ENCODE data around the gene SNX19. TPM values are rescaled to one million over a fixed set of nuclear protein-coding genes. Genes with fewer than 3 reads are reported as not detected.

Gene SNX19
- total RNA-seq, 1 donor from 2014 or later = 45.6 TPM

DNA sequence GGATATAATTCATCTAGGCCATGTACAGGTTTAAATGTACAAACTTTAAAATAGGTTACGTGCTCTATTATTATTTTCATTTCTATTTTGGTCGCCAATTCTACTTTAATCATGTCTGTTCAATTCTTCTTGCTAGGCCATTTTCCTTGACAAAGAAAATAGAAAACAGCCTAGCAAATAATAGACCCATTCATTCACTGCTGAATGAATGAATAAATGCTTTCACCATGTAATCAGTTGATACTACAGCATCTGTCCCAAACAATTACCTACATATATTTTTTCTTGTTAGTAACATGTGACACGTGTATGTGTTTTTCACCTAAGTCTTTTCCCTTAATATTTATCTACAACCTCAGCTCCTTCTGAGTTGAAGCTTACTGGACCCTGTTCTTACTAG, 27.5 kb downstream of the SNX19 start:
- no peak overlapping the region for H3K4me2 ChIP-seq (ENCODE audit: low read length)
- H3K27ac Mint-ChIP-seq (ENCODE audit: unreplicated experiment) = no peak overlapping the region
- peaks cover 16% of the 10 kb centered on the region for H3K36me3 Mint-ChIP-seq (ENCODE audit: low read depth, unreplicated experiment)
- FAIRE-seq (no peak), DNase-seq (ENCODE audit: low read depth) (no peak)
- H2AFZ ChIP-seq (ENCODE audit: low read depth, low read length) = no peak overlapping the region
- peaks cover 3% of the 10 kb centered on the region for H4K20me1 ChIP-seq (ENCODE audit: insufficient read depth, low read length)
- peaks cover 5% of the 10 kb centered on the region for H3K4me1 Mint-ChIP-seq (ENCODE audit: low read depth, unreplicated experiment)
- no peak overlapping the region for H3K4me3 Mint-ChIP-seq (ENCODE audit: unreplicated experiment)
- no peaks in the 10 kb centered on the region for H3K27me3 Mint-ChIP-seq (ENCODE audit: low read depth, unreplicated experiment)
- H3K27me3 ChIP-seq (ENCODE audit: insufficient read depth, low read length) = no peaks in the 10 kb centered on the region
- peaks cover 17% of the 10 kb centered on the region for H3K36me3 ChIP-seq (ENCODE audit: insufficient read depth, low read length)
- H3K27ac ChIP-seq (ENCODE audit: low read depth, low read length) = no peak overlapping the region
- peaks cover 9% of the 10 kb centered on the region for H3K4me1 ChIP-seq (ENCODE audit: insufficient read depth, low read length)
- H3K4me3 ChIP-seq (ENCODE audit: insufficient read depth, low read depth, low read length) = no peak overlapping the region
- no peaks in the 10 kb centered on the region for H3K79me2 ChIP-seq (ENCODE audit: insufficient read depth, low read length)
- TF ChIP-seq, protein P1, sequence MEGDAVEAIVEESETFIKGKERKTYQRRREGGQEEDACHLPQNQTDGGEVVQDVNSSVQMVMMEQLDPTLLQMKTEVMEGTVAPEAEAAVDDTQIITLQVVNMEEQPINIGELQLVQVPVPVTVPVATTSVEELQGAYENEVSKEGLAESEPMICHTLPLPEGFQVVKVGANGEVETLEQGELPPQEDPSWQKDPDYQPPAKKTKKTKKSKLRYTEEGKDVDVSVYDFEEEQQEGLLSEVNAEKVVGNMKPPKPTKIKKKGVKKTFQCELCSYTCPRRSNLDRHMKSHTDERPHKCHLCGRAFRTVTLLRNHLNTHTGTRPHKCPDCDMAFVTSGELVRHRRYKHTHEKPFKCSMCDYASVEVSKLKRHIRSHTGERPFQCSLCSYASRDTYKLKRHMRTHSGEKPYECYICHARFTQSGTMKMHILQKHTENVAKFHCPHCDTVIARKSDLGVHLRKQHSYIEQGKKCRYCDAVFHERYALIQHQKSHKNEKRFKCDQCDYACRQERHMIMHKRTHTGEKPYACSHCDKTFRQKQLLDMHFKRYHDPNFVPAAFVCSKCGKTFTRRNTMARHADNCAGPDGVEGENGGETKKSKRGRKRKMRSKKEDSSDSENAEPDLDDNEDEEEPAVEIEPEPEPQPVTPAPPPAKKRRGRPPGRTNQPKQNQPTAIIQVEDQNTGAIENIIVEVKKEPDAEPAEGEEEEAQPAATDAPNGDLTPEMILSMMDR (IDR thresholded peaks at IDR 0.05; ENCODE audit: insufficient read depth, low read depth, low read length) = no peak
- TF ChIP-seq EZH2 (IDR thresholded peaks at IDR 0.05; ENCODE audit: insufficient read depth, low read length) = no peak
- H3K9me3 ChIP-seq (ENCODE audit: insufficient read depth, low read depth, low read length) = no peaks in the 10 kb centered on the region
- no peak overlapping the region for H3K9ac ChIP-seq (ENCODE audit: low read length)
- H3K9me3 Mint-ChIP-seq (ENCODE audit: unreplicated experiment) = no peaks in the 10 kb centered on the region

DNA sequence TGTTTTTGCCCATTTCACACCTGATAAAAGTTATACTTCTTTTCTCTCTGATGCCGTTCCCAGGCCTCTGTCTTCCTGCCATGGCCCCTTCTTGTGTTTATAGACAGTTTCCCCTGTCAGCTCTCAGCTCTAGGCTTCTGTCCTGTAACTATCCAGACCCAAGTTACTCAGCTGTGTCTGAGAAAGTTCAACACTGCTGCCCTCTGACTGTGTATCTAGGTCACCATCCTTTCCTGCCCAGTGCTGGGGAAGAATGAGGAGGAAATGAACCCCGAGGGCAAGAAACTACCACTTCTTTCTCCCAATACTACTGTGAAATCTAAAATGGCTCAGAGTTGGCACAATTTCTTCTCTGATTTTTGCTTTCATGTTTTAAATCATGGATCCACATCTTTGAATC, 29.6 kb downstream of the SNX19 start:
- H3K27me3 ChIP-seq (ENCODE audit: insufficient read depth, low read length) = no peaks in the 10 kb centered on the region
- Mint-ChIP-seq H3K4me3 (ENCODE audit: unreplicated experiment) (no peak overlapping the region), H3K36me3 (ENCODE audit: low read depth, unreplicated experiment) (peaks cover 32% of the 10 kb centered on the region), H3K9me3 (ENCODE audit: unreplicated experiment) (no peaks in the 10 kb centered on the region), H3K27me3 (ENCODE audit: low read depth, unreplicated experiment) (no peaks in the 10 kb centered on the region), H3K27ac (ENCODE audit: unreplicated experiment) (no peak overlapping the region), H3K4me1 (ENCODE audit: low read depth, unreplicated experiment) (peaks cover 21% of the 10 kb centered on the region)
- no peaks in the 10 kb centered on the region for H4K20me1 ChIP-seq (ENCODE audit: insufficient read depth, low read length)
- H3K4me1 ChIP-seq (ENCODE audit: insufficient read depth, low read length) = peaks cover 18% of the 10 kb centered on the region
- no peak for FAIRE-seq
- no peak overlapping the region for H3K9ac ChIP-seq (ENCODE audit: low read length)
- H3K4me3 ChIP-seq (ENCODE audit: insufficient read depth, low read depth, low read length) = no peak overlapping the region
- DNase-seq (ENCODE audit: low read depth) = no peak
- H2AFZ ChIP-seq (ENCODE audit: low read depth, low read length) = no peak overlapping the region
- H3K4me2 ChIP-seq (ENCODE audit: low read length) = no peak overlapping the region
- H3K36me3 ChIP-seq (ENCODE audit: insufficient read depth, low read length) = peaks cover 15% of the 10 kb centered on the region
- no peak overlapping the region for H3K27ac ChIP-seq (ENCODE audit: low read depth, low read length)
- H3K79me2 ChIP-seq (ENCODE audit: insufficient read depth, low read length) = no peaks in the 10 kb centered on the region
- no peak for TF ChIP-seq EZH2 (IDR thresholded peaks at IDR 0.05; ENCODE audit: insufficient read depth, low read length)
- H3K9me3 ChIP-seq (ENCODE audit: insufficient read depth, low read depth, low read length) = no peaks in the 10 kb centered on the region

DNA sequence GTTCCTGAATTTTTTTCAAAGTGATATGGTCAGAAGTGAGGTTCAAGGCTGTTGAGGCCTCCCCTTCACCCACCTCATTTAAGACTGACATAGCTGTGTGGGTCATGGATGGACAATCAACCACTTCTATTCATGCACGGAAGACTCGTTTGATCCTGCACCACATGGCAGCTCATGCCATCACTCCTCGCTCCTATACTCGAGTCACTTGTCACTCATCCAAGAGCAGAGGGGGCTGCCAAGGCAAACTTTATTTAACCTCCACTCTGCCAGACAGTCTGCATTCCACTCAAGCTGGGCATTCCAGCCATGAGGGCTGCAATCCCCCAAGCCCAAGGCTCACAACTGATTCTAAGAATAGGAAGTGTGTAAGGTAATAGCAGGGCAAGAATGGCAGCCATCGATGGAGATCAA, 34.1 kb downstream of the SNX19 start:
- peaks cover 21% of the 10 kb centered on the region for H3K4me1 Mint-ChIP-seq (ENCODE audit: low read depth, unreplicated experiment)
- H3K36me3 Mint-ChIP-seq (ENCODE audit: low read depth, unreplicated experiment) = peaks cover 55% of the 10 kb centered on the region
- Histone ChIP-seq H4K20me1 (ENCODE audit: insufficient read depth, low read length) (no peaks in the 10 kb centered on the region), H3K27ac (ENCODE audit: low read depth, low read length) (peak overlapping the region; percentile 35), H3K4me2 (ENCODE audit: low read length) (no peak overlapping the region), H3K9me3 (ENCODE audit: insufficient read depth, low read depth, low read length) (no peaks in the 10 kb centered on the region), H3K4me1 (ENCODE audit: insufficient read depth, low read length) (peaks cover 9% of the 10 kb centered on the region), H3K36me3 (ENCODE audit: insufficient read depth, low read length) (peaks cover 48% of the 10 kb centered on the region), H3K9ac (ENCODE audit: low read length) (no peak overlapping the region), H3K4me3 (ENCODE audit: insufficient read depth, low read depth, low read length) (no peak overlapping the region), H3K27me3 (ENCODE audit: insufficient read depth, low read length) (no peaks in the 10 kb centered on the region), H2AFZ (ENCODE audit: low read depth, low read length) (no peak overlapping the region), H3K79me2 (ENCODE audit: insufficient read depth, low read length) (no peaks in the 10 kb centered on the region)
- H3K9me3 Mint-ChIP-seq (ENCODE audit: unreplicated experiment) = no peaks in the 10 kb centered on the region
- no peak overlapping the region for H3K27ac Mint-ChIP-seq (ENCODE audit: unreplicated experiment)
- H3K27me3 Mint-ChIP-seq (ENCODE audit: low read depth, unreplicated experiment) = no peaks in the 10 kb centered on the region
- DNase-seq (ENCODE audit: low read depth) (peak; percentile 38), FAIRE-seq (no peak)
- TF ChIP-seq, protein P1 (IDR thresholded peaks at IDR 0.05; ENCODE audit: insufficient read depth, low read depth, low read length) = no peak
- H3K4me3 Mint-ChIP-seq (ENCODE audit: unreplicated experiment) = no peak overlapping the region

All from astrocyte (in vitro differentiated cells and primary cell).